Ovary (tissue), 9 donors: Measurements from ENCODE around the gene CDK15. TPM values are rescaled to one million over a fixed set of nuclear protein-coding genes. Genes with fewer than 3 reads are reported as not detected.

Experiments
- DNase-seq, 5 donors: peaks; one replicate each; pipeline ENCODE4 v3.0.0-alpha.2; 2019 to 2020
- H3K27ac ChIP-seq, 2 donors: fragments of 200-600 bp; one replicate each; pipeline versions ENCODE4 v1.5.1 to v1.8.0; 2019 to 2022
- H3K27me3 ChIP-seq: fragments of 200-600 bp; one replicate; pipeline ENCODE4 v1.8.0; 2022
- H3K36me3 ChIP-seq: fragments of 200-600 bp; sonication (generic); one replicate; pipeline ENCODE4 v1.5.1; 2019
- H3K4me1 ChIP-seq: one replicate; pipeline ENCODE4 v1.8.1; 2013; ENCODE audit warnings: mild to moderate bottlenecking, moderate library complexity; ENCODE audit not compliant: insufficient read depth
- H3K4me3 ChIP-seq: fragments of 200-600 bp; sonication (generic); one replicate; pipeline ENCODE4 v1.5.1; 2017
- H3K9me3 ChIP-seq, 2 donors: fragments of 200-600 bp in 1 of 2; sonication (generic) in 1 of 2; one replicate each; pipeline versions ENCODE4 v1.5.1 to v1.8.1; 2013 to 2019; ENCODE audit warnings: mild to moderate bottlenecking in 1 of 2, moderate library complexity in 1 of 2
- EP300 ChIP-seq: sonication (generic); formaldehyde crosslinking; IDR thresholded peaks from one replicate; pipeline ENCODE4 v1.6.1; 2017; ENCODE audit warnings: antibody characterized with exemption
- POLR2A ChIP-seq: fragments of 450-650 bp; IDR thresholded peaks from one replicate; pipeline ENCODE4 v1.6.1; 2017; ENCODE audit warnings: antibody characterized with exemption, mild to moderate bottlenecking, moderate library complexity
- WGBS, 3 donors: extraction: QIAGEN DNeasy Blood & Tissue Kit in 1 of 3; methylation state at CpG; one replicate each; pipeline versions ENCODE4 v1.1.5 to v1.1.7; 2013 to 2017; 5-methylcytosine and 5-hydroxymethylcytosine counted together
- intact Hi-C, 4 donors: fragments of 100-400 bp; cut with DNase I; formaldehyde crosslinking; loops; one replicate each; pipeline versions ENCODE4 v1.11.0 to v1.15.1; 2022 to 2023
- polyA plus RNA-seq, 2 donors: library from polyadenylated mRNA; stranded (reverse); fragments of 200-250 nt in 1 of 2; fragments of 350-450 nt in 1 of 2; fragmentation: Illumina TruSeq in 1 of 2; extraction: RNeasy Lipid Tissue Mini Kit (QIAGEN cat#74804) in 1 of 2; gene quantifications; one replicate each; pipeline ENCODE4 v1.2.3, GENCODE V29; 2013 to 2014
- total RNA-seq, 7 donors: library from RNA; depleted of rRNA in 2 of 7; stranded (reverse); fragments of >200 nt in 2 of 7; fragmentation: NEBNext Ultra II Directional in 3 of 7; extraction: Animal tissue kit (Norgen Biotek cat#: 25700) in 3 of 7; gene quantifications; one replicate each; pipeline versions ENCODE4 v1.1.0 to v1.2.4, GENCODE V29; 2016 to 2023
- TF ChIP-seq, protein P1 (sequence below), 3 donors: fragments of 450-650 bp in 2 of 3; fragments of 200-600 bp in 1 of 3; IDR thresholded peaks; one replicate each; pipeline versions ENCODE4 v1.5.1 to v1.8.0; 2016 to 2022; ENCODE audit warnings: antibody characterized with exemption in 3 of 3, mild to moderate bottlenecking in 1 of 3
- donor health status: DM: no; HTN: no; CAD: no; lungs with moderate emphysema.
- donor health status: DM: no; HTN: no; CAD: no.
- donor health status: Bipolar disorder and iron deficiency.
- donor health status: DM: yes; HTN: yes; CAD: no.
- donor health status: DM: no; HTN: no; CAD: no.
- donor health status: DM: yes; HTN: yes; CAD: no.

Gene CDK15
- total and polyA plus RNA-seq, 9 donors, result 3.7 to 14.9 (median 5.3) TPM

GRCh38 chr2:201816657-201817575 lies 10.6 kb downstream of the CDK15 start:
- TF ChIP-seq, protein P1, sequence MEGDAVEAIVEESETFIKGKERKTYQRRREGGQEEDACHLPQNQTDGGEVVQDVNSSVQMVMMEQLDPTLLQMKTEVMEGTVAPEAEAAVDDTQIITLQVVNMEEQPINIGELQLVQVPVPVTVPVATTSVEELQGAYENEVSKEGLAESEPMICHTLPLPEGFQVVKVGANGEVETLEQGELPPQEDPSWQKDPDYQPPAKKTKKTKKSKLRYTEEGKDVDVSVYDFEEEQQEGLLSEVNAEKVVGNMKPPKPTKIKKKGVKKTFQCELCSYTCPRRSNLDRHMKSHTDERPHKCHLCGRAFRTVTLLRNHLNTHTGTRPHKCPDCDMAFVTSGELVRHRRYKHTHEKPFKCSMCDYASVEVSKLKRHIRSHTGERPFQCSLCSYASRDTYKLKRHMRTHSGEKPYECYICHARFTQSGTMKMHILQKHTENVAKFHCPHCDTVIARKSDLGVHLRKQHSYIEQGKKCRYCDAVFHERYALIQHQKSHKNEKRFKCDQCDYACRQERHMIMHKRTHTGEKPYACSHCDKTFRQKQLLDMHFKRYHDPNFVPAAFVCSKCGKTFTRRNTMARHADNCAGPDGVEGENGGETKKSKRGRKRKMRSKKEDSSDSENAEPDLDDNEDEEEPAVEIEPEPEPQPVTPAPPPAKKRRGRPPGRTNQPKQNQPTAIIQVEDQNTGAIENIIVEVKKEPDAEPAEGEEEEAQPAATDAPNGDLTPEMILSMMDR (IDR thresholded peaks at IDR 0.05), result no peak
- TF ChIP-seq POLR2A (no peak), EP300 (no peak)
- Histone ChIP-seq H3K4me1 (no peaks in the 10 kb centered on the region), H3K27ac (no peak overlapping the region), H3K36me3 (no peaks in the 10 kb centered on the region), H3K27me3 (no peaks in the 10 kb centered on the region), H3K4me3 (no peak overlapping the region), H3K9me3 (no peaks in the 10 kb centered on the region)
- DNase-seq, result no peak
- WGBS, 3 donors, result 74 to 94% (median 94%) methylated on average over 5 of the region's 5 CpGs
- intact Hi-C loops, result no loop called here

- WGBS, 3 donors, result 78 to 96% (median 82%) methylated on average over 4 of the region's 4 CpGs
- H3K9me3 ChIP-seq, result no peaks in the 10 kb centered on the region
- TF ChIP-seq, protein P1 (IDR thresholded peaks at IDR 0.05), result no peak
- TF ChIP-seq POLR2A (no peak), EP300 (no peak)
- no peak for DNase-seq
- no peaks in the 10 kb centered on the region for H3K4me1 ChIP-seq
- intact Hi-C loops, result no loop called here
- no peaks in the 10 kb centered on the region for H3K36me3 ChIP-seq
- no peak overlapping the region for H3K4me3 ChIP-seq
- H3K27me3 ChIP-seq, result no peaks in the 10 kb centered on the region
- H3K27ac ChIP-seq, result no peak overlapping the region
These were observed 14.2 kb downstream of the CDK15 start for GRCh38 chr2:201820383-201821007.

GRCh38 chr2:201821080-201821479 lies 14.7 kb downstream of the CDK15 start:
- Histone ChIP-seq H3K9me3 (no peaks in the 10 kb centered on the region), H3K36me3 (no peaks in the 10 kb centered on the region), H3K4me1 (no peaks in the 10 kb centered on the region), H3K27ac (no peak overlapping the region), H3K4me3 (no peak overlapping the region), H3K27me3 (no peaks in the 10 kb centered on the region)
- WGBS, 3 donors, result 78 to 97% (median 96%) methylated on average over 5 of the region's 5 CpGs
- TF ChIP-seq, protein P1 (IDR thresholded peaks at IDR 0.05), result no peak
- TF ChIP-seq EP300 (no peak), POLR2A (no peak)
- DNase-seq, result no peak
- intact Hi-C loops, result no loop called here

- intact Hi-C loops, result no loop called here
- H3K27ac ChIP-seq, result no peak overlapping the region
- H3K9me3 ChIP-seq, result no peaks in the 10 kb centered on the region
- 84 to 93% (median 93%) methylated on average over 1 of the region's 1 CpG for WGBS, 3 donors
- no peaks in the 10 kb centered on the region for H3K27me3 ChIP-seq
- H3K4me1 ChIP-seq, result no peaks in the 10 kb centered on the region
- TF ChIP-seq, protein P1 (IDR thresholded peaks at IDR 0.05), result no peak
- TF ChIP-seq EP300 (no peak), POLR2A (no peak)
- no peak for DNase-seq
- no peak overlapping the region for H3K4me3 ChIP-seq
- H3K36me3 ChIP-seq, result no peaks in the 10 kb centered on the region
These were observed 17.9 kb downstream of the CDK15 start for GRCh38 chr2:201824212-201824611.
